Testis (tissue), 2 donors: ENCODE results near the gene MSI2.

ENCODE experiments used
- POLR2A ChIP-seq: fragments of 450-650 bp; IDR thresholded peaks from one replicate; pipeline ENCODE4 v1.6.1; 2017; ENCODE audit warnings: antibody characterized with exemption, mild to moderate bottlenecking, moderate library complexity
- TF ChIP-seq, protein P1 (sequence below), 3 experiments: fragments of 450-650 bp in 2 of 3; fragments of 200-600 bp in 1 of 3; sonication (generic) in 1 of 3; IDR thresholded peaks; one replicate each; pipeline ENCODE4 v1.5.1; 2016 to 2019; ENCODE audit warnings: antibody characterized with exemption in 3 of 3, mild to moderate bottlenecking in 2 of 3, moderate library complexity in 1 of 3

- TF ChIP-seq, protein P1, sequence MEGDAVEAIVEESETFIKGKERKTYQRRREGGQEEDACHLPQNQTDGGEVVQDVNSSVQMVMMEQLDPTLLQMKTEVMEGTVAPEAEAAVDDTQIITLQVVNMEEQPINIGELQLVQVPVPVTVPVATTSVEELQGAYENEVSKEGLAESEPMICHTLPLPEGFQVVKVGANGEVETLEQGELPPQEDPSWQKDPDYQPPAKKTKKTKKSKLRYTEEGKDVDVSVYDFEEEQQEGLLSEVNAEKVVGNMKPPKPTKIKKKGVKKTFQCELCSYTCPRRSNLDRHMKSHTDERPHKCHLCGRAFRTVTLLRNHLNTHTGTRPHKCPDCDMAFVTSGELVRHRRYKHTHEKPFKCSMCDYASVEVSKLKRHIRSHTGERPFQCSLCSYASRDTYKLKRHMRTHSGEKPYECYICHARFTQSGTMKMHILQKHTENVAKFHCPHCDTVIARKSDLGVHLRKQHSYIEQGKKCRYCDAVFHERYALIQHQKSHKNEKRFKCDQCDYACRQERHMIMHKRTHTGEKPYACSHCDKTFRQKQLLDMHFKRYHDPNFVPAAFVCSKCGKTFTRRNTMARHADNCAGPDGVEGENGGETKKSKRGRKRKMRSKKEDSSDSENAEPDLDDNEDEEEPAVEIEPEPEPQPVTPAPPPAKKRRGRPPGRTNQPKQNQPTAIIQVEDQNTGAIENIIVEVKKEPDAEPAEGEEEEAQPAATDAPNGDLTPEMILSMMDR (IDR thresholded peaks at IDR 0.05) = no peak
- no peak for TF ChIP-seq POLR2A
Measured at GRCh38 chr17:57599271-57600045, 343.1 kb downstream of the MSI2 start.
